GM21515 (cell line): Measurements from ENCODE around the gene FRMPD3.
"Not testable (repeated sequence)": the region's sequence is repeated elsewhere in the genome, so short reads cannot be mapped to it uniquely, and the experiment has no call there.

Source experiments
- ATAC-seq: cut with Tn5 transposase; IDR thresholded peaks from one replicate; pipeline ENCODE4 v1.9.1; 2021; ENCODE audit not compliant: unreplicated experiment

FRMPD3 gene

GRCh38 chrX:107448998-107449835, at the start of gene FRMPD3:
FRMPD3 (plus strand) TSS chrX:107449652; CDS start chrX:107526589, 76,937 bp downstream.
- ATAC-seq = no peak

GRCh38 chrX:107420571-107420970, 28.9 kb upstream of the FRMPD3 start:
- ATAC-seq = no peak

- no peak for ATAC-seq
Measured at GRCh38 chrX:107421337-107421861, 28.1 kb upstream of the FRMPD3 start.

- no peak for ATAC-seq
Measured at GRCh38 chrX:107429090-107429489, 20.4 kb upstream of the FRMPD3 start.

GRCh38 chrX:107440187-107440586, 9.3 kb upstream of the FRMPD3 start:
- ATAC-seq = no peak

- no peak for ATAC-seq
Measured at GRCh38 chrX:107440692-107441091, 8.8 kb upstream of the FRMPD3 start.

- ATAC-seq = no peak
Measured at GRCh38 chrX:107442914-107443527, 6.4 kb upstream of the FRMPD3 start.

- no peak for ATAC-seq
Measured at GRCh38 chrX:107445146-107445545, 4.3 kb upstream of the FRMPD3 start.

GRCh38 chrX:107445631-107446030, 3.8 kb upstream of the FRMPD3 start:
- no peak for ATAC-seq

GRCh38 chrX:107447642-107448041, 1.8 kb upstream of the FRMPD3 start:
- no peak for ATAC-seq

GRCh38 chrX:107448625-107448997, 841 bp upstream of the FRMPD3 start:
- ATAC-seq = no peak

GRCh38 chrX:107450823-107451509, 1.5 kb downstream of the FRMPD3 start:
- ATAC-seq = no peak

- no peak for ATAC-seq
Measured at GRCh38 chrX:107451731-107452130, 2.3 kb downstream of the FRMPD3 start.

- ATAC-seq = no peak
Measured at GRCh38 chrX:107452581-107452980, 3.1 kb downstream of the FRMPD3 start.

GRCh38 chrX:107454302-107454701, 4.8 kb downstream of the FRMPD3 start:
- ATAC-seq = peak; percentile 86

- ATAC-seq = no peak
Measured at GRCh38 chrX:107457289-107457688, 7.8 kb downstream of the FRMPD3 start.

GRCh38 chrX:107465932-107466620, 16.6 kb downstream of the FRMPD3 start:
- ATAC-seq = peak; percentile 89

- ATAC-seq = no peak
Measured at GRCh38 chrX:107467271-107467670, 17.8 kb downstream of the FRMPD3 start.

- ATAC-seq = no peak
Measured at GRCh38 chrX:107470198-107470597, 20.7 kb downstream of the FRMPD3 start.

GRCh38 chrX:107470971-107471370, 21.5 kb downstream of the FRMPD3 start:
- no peak for ATAC-seq

- not testable (repeated sequence) for ATAC-seq
Measured at GRCh38 chrX:107471420-107471819, 22.0 kb downstream of the FRMPD3 start.
